GM12873 (cell line): Measurements from ENCODE around the gene CLCF1.

Source experiments
- CTCF ChIP-seq: IDR thresholded peaks from 2 replicates; pipeline ENCODE4 v1.5.1; 2012; ENCODE audit warnings: low read depth, mild to moderate bottlenecking, moderate library complexity, low read length, control low read depth; ENCODE audit not compliant: insufficient read depth; ENCODE audit errors: missing control alignments

The CLCF1 gene

DNA sequence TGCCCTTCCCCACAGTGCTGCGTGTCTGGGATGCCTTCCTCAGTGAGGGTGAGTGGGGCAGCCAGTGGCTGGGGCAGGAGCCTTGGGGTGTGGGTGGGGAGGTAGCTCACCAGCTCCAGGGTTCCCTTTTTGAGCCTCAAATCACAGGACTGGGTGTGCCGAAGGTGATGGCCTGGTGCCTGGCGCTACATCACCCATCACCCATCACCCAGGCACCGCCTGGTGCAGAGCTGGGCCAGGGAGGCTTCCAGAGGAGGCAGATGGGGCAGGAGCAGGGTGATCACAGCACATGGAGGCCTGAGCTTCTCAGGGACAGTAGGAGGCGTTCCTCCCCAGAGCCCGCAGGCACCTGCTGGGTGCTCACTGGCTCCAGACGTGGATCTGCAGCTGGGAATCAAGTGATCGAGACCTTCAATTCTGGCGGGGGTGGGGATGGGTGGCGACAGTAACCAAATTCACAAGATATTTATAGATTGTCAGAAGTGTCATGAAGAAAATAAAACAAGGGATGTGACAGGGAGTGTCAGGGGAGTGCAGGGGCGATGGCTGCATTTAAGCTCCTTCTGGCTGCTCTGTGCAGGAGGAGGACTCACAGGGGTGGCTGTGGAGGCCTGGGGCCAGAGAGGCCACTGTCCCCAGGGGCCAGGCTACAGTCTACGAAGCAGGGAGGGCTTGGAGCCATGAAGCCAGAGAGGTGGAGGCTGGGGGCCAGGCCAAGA lies 33.7 kb upstream of the CLCF1 start:
- peak; percentile 2 for TF ChIP-seq CTCF

GRCh38 chr11:67406420-67406968 lies 33.1 kb upstream of the CLCF1 start:
- TF ChIP-seq CTCF, result no peak

GRCh38 chr11:67405688-67406339 lies 32.4 kb upstream of the CLCF1 start:
- TF ChIP-seq CTCF, result no peak

GRCh38 chr11:67405196-67405567 lies 31.8 kb upstream of the CLCF1 start:
- no peak for TF ChIP-seq CTCF

DNA sequence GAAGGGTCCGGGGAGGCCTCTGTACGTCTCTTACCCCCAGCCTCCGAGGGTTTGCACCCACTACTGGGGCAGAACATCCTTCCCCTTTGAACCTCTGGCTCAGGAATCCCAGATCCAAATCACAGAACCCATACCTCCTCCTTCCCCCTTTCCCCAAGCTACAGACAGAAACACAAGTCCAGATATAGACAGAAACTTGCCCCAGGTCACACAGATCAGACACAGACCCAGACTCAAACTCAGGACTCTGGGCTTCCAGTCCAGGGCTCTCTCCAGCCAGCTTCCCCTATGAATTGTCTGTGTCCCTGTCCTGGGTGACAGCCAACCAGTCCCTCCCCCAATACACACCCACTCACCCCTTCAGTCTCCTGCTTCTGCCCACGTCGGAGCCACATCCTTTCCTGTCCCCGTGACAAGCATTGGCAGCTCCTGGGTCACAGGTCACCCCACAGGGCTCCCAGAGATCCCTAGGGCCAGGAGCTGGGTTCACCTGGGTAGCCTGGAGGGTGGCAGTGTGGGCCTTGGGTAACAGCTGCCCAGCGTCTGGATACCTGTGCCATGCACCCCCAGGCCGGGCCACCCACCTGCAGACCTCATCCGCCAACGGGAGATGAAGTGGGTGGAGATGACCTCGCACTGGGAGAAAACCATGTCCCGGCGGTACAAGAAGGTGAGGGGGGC lies 31.3 kb upstream of the CLCF1 start:
- no peak for TF ChIP-seq CTCF

DNA sequence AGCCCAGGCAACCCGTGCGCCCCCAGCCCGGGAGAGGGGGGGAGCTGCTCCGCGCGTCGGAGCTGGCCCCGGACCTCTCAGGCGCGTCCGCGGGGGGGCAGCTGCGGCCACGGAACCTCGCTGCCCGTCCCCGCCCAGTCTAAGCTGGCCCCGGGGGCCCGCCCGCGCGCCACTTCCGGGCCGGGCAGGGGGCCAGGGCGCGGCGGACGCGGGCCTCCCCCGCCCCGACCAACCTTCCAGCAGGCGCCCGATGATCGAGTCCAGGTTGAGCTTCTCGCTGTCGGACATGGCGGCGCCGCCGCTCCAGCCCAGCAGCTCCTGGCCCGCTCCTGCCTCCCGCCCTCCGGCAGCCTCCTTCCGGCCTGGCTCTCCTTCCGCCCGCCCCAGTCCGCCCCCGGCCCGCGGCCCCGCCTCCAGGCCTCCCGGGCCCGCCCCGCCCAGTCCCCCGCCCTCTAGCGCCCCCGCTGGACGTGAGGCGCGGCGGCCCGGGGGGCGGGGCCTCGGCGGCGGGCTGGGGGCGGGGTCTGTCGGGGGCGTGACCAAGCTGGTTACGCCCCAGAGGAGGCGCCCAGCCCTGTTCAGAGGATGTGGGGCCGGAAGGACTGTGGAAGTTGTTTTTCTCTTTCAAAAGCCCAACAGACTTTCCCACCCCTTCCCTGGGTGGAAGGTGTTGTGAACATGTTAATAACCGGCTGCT lies 28.2 kb upstream of the CLCF1 start, which contains the start of gene PPP1CA:
PPP1CA (minus strand) TSS at position 364 of the 697 bp plus-strand sequence; CDS start at position 288, 76 bp downstream.
- TF ChIP-seq CTCF, result peak; percentile 41
